ENCODE data around the gene SLC25A18.

Gene SLC25A18

GRCh38 chr22:17537155-17537554, 26.1 kb upstream of the SLC25A18 start:
- no peaks in the 10 kb centered on the region for H3K27me3 ChIP-seq (replicated peaks; ENCODE audit: insufficient read depth, low read length)
- no peaks in the 10 kb centered on the region for H3K9me3 ChIP-seq (replicated peaks; ENCODE audit: insufficient read depth, low read length)
- H3K4me1 ChIP-seq (ENCODE audit: low read length): no peaks in the 10 kb centered on the region
- no peak overlapping the region for H3K4me3 ChIP-seq (ENCODE audit: low read length)
- no peaks in the 10 kb centered on the region for H3K36me3 ChIP-seq (replicated peaks; ENCODE audit: insufficient read depth, low read length)
- H3K9me2 ChIP-seq (replicated peaks; ENCODE audit: insufficient read depth, low read length): no peaks in the 10 kb centered on the region
- H3F3A ChIP-seq (ENCODE audit: insufficient read depth, low read length): no peaks in the 10 kb centered on the region
- no peaks in the 10 kb centered on the region for H4K20me1 ChIP-seq (ENCODE audit: insufficient read depth, low read length)
- H3K27ac ChIP-seq (ENCODE audit: low read length): no peak overlapping the region
- no peak overlapping the region for H3K4me2 ChIP-seq (ENCODE audit: low read depth, low read length)
- TF ChIP-seq EZH2 (optimal IDR thresholded peaks at IDR 0.05; ENCODE audit: low read depth, low read length): no peak
- TF ChIP-seq, protein P1, sequence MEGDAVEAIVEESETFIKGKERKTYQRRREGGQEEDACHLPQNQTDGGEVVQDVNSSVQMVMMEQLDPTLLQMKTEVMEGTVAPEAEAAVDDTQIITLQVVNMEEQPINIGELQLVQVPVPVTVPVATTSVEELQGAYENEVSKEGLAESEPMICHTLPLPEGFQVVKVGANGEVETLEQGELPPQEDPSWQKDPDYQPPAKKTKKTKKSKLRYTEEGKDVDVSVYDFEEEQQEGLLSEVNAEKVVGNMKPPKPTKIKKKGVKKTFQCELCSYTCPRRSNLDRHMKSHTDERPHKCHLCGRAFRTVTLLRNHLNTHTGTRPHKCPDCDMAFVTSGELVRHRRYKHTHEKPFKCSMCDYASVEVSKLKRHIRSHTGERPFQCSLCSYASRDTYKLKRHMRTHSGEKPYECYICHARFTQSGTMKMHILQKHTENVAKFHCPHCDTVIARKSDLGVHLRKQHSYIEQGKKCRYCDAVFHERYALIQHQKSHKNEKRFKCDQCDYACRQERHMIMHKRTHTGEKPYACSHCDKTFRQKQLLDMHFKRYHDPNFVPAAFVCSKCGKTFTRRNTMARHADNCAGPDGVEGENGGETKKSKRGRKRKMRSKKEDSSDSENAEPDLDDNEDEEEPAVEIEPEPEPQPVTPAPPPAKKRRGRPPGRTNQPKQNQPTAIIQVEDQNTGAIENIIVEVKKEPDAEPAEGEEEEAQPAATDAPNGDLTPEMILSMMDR (IDR thresholded peaks at IDR 0.05; ENCODE audit: low read length): no peak
- TF ChIP-seq EZH2phosphoT487 (IDR thresholded peaks at IDR 0.05; ENCODE audit: low read length): no peak
- H3K9ac ChIP-seq (ENCODE audit: low read length): no peak overlapping the region
- DNase-seq: no peak
- no peak overlapping the region for H2AFZ ChIP-seq (ENCODE audit: low read length)
- H3K79me2 ChIP-seq (ENCODE audit: low read length): no peaks in the 10 kb centered on the region

- no peak for DNase-seq
- Histone ChIP-seq H2AFZ (ENCODE audit: low read length) (no peak overlapping the region), H3K79me2 (ENCODE audit: low read length) (no peaks in the 10 kb centered on the region), H3K4me1 (ENCODE audit: low read length) (no peaks in the 10 kb centered on the region), H3K9me3 (replicated peaks; ENCODE audit: insufficient read depth, low read length) (no peaks in the 10 kb centered on the region), H3F3A (ENCODE audit: insufficient read depth, low read length) (no peaks in the 10 kb centered on the region), H3K36me3 (replicated peaks; ENCODE audit: insufficient read depth, low read length) (no peaks in the 10 kb centered on the region), H4K20me1 (ENCODE audit: insufficient read depth, low read length) (no peaks in the 10 kb centered on the region), H3K9me2 (replicated peaks; ENCODE audit: insufficient read depth, low read length) (no peaks in the 10 kb centered on the region), H3K27ac (ENCODE audit: low read length) (no peak overlapping the region), H3K27me3 (replicated peaks; ENCODE audit: insufficient read depth, low read length) (no peaks in the 10 kb centered on the region), H3K9ac (ENCODE audit: low read length) (no peak overlapping the region), H3K4me2 (ENCODE audit: low read depth, low read length) (no peak overlapping the region), H3K4me3 (ENCODE audit: low read length) (no peak overlapping the region)
- TF ChIP-seq EZH2phosphoT487 (IDR thresholded peaks at IDR 0.05; ENCODE audit: low read length): no peak
- TF ChIP-seq, protein P1 (IDR thresholded peaks at IDR 0.05; ENCODE audit: low read length): peak; percentile 12
Observed at GRCh38 chr22:17540481-17540880, 22.8 kb upstream of the SLC25A18 start.

- H2AFZ ChIP-seq (ENCODE audit: low read length): no peak overlapping the region
- no peaks in the 10 kb centered on the region for H3K79me2 ChIP-seq (ENCODE audit: low read length)
- H3K36me3 ChIP-seq (replicated peaks; ENCODE audit: insufficient read depth, low read length): no peaks in the 10 kb centered on the region
- H3K27ac ChIP-seq (ENCODE audit: low read length): no peak overlapping the region
- no peak for DNase-seq
- H3K4me1 ChIP-seq (ENCODE audit: low read length): no peaks in the 10 kb centered on the region
- H3K27me3 ChIP-seq (replicated peaks; ENCODE audit: insufficient read depth, low read length): no peaks in the 10 kb centered on the region
- no peak overlapping the region for H3K4me3 ChIP-seq (ENCODE audit: low read length)
- H3K9me2 ChIP-seq (replicated peaks; ENCODE audit: insufficient read depth, low read length): no peaks in the 10 kb centered on the region
- no peaks in the 10 kb centered on the region for H4K20me1 ChIP-seq (ENCODE audit: insufficient read depth, low read length)
- TF ChIP-seq, protein P1 (IDR thresholded peaks at IDR 0.05; ENCODE audit: low read length): no peak
- TF ChIP-seq EZH2phosphoT487 (IDR thresholded peaks at IDR 0.05; ENCODE audit: low read length) (no peak), EZH2 (optimal IDR thresholded peaks at IDR 0.05; ENCODE audit: low read depth, low read length) (no peak)
- H3F3A ChIP-seq (ENCODE audit: insufficient read depth, low read length): no peaks in the 10 kb centered on the region
- H3K4me2 ChIP-seq (ENCODE audit: low read depth, low read length): no peak overlapping the region
- H3K9me3 ChIP-seq (replicated peaks; ENCODE audit: insufficient read depth, low read length): no peaks in the 10 kb centered on the region
- no peak overlapping the region for H3K9ac ChIP-seq (ENCODE audit: low read length)
Observed at GRCh38 chr22:17541476-17541875, 21.8 kb upstream of the SLC25A18 start.

Measured in MM.1S (cell line).